SK-N-SH (cell line): ENCODE results near the gene PCDHB13. TPM values are rescaled to one million over a fixed set of nuclear protein-coding genes. Genes with fewer than 3 reads are reported as not detected.

ENCODE experiments used
- CTCF ChIA-PET: fragments of 300-600, 350-600 bp; formaldehyde crosslinking; extraction: SDS; loops from one replicate; lab custom pipeline; 2021; lab: Yijun Ruan, JAX
- POLR2A ChIA-PET: fragments of 350-600 bp; sonication (Branson Sonifier 250); formaldehyde crosslinking; extraction: SDS; loops from one replicate; lab custom pipeline; 2020; ENCODE audit warnings: antibody characterized with exemption, inconsistent platforms; lab: Yijun Ruan, JAX
- DNase-seq: peaks from one replicate; pipeline ENCODE4 v3.0.0; 2012
- H2AFZ ChIP-seq: fragments of 200-600 bp; sonication (generic); 2 replicates; pipeline ENCODE4 v1.8.1; 2016; ENCODE audit warnings: antibody characterized with exemption, mild to moderate bottlenecking, low read depth
- H3F3A ChIP-seq: fragments of 200-600 bp; sonication (generic); replicated peaks from 2 replicates; pipeline ENCODE3; 2016; ENCODE audit warnings: antibody characterized with exemption, mild to moderate bottlenecking; ENCODE audit not compliant: insufficient read depth
- H3K27ac ChIP-seq, 2 experiments: fragments of 200-500 bp in 1 of 2; fragments of 200-600 bp in 1 of 2; sonication (Bioruptor generic) in 1 of 2; sonication (generic), shearing (Covaris generic) in 1 of 2; 2 replicates each; pipeline versions ENCODE4 v1.5.1 to v1.6.1; 2014 to 2016; ENCODE audit warnings: low read depth in 2 of 2, inconsistent platforms in 1 of 2, low read length in 1 of 2, mild to moderate bottlenecking in 1 of 2, mixed read lengths in 1 of 2
- H3K27me3 ChIP-seq: fragments of 200-600 bp; sonication (generic), shearing (Covaris generic); 2 replicates; pipeline ENCODE4 v1.6.1; 2016; ENCODE audit warnings: mixed run types; ENCODE audit not compliant: insufficient read depth
- H3K36me3 ChIP-seq, 2 experiments: fragments of 200-500 bp in 1 of 2; fragments of 200-600 bp in 1 of 2; sonication (Bioruptor generic) in 1 of 2; sonication (generic) in 1 of 2; replicated peaks in 1 of 2; 2 replicates each; pipeline versions ENCODE3 to v1.5.1; 2014 to 2016; ENCODE audit warnings: low read length in 1 of 2, mild to moderate bottlenecking in 1 of 2; ENCODE audit not compliant: insufficient read depth in 2 of 2, control insufficient read depth in 1 of 2
- H3K4me1 ChIP-seq, 2 experiments: fragments of 200-500 bp in 1 of 2; fragments of 200-600 bp in 1 of 2; sonication (Bioruptor generic) in 1 of 2; sonication (generic), shearing (Covaris generic) in 1 of 2; 2 replicates each; pipeline versions ENCODE4 v1.5.1 to v1.6.1; 2014 to 2016; ENCODE audit warnings: low read depth in 1 of 2, low read length in 1 of 2, mixed run types in 1 of 2; ENCODE audit not compliant: insufficient read depth in 2 of 2, control insufficient read depth in 1 of 2
- H3K4me2 ChIP-seq: fragments of 200-600 bp; sonication (generic), shearing (Covaris generic); 2 replicates; pipeline ENCODE4 v1.6.1; 2017; ENCODE audit warnings: mixed run types
- H3K4me3 ChIP-seq, 2 experiments: fragments of 200-500 bp in 1 of 2; fragments of 200-600 bp in 1 of 2; sonication (Bioruptor generic) in 1 of 2; sonication (generic), shearing (Covaris generic) in 1 of 2; 2 replicates each; pipeline versions ENCODE4 v1.5.1 to v1.8.1; 2014 to 2016; ENCODE audit warnings: low read depth in 2 of 2, inconsistent platforms in 1 of 2, low read length in 1 of 2, mild to moderate bottlenecking in 1 of 2, mixed read lengths in 1 of 2, moderate library complexity in 1 of 2
- H3K79me2 ChIP-seq: fragments of 200-600 bp; sonication (generic); 2 replicates; pipeline ENCODE4 v1.8.1; 2017; ENCODE audit warnings: mild to moderate bottlenecking; ENCODE audit not compliant: insufficient read depth
- H3K9ac ChIP-seq: fragments of 200-600 bp; sonication (generic); 2 replicates; pipeline ENCODE4 v1.6.1; 2017; ENCODE audit warnings: mixed run types
- H3K9me2 ChIP-seq: fragments of 200-600 bp; sonication (generic); 2 replicates; pipeline ENCODE4 v1.6.1; 2017; ENCODE audit warnings: mixed run types
- H3K9me3 ChIP-seq: fragments of 200-600 bp; sonication (generic); 2 replicates; pipeline ENCODE4 v1.6.1; 2017; ENCODE audit warnings: mixed run types, mild to moderate bottlenecking, moderate library complexity
- H4K20me1 ChIP-seq: fragments of 200-600 bp; sonication (generic); 2 replicates; pipeline ENCODE4 v1.6.1; 2017; ENCODE audit warnings: mild to moderate bottlenecking, mixed run types; ENCODE audit not compliant: insufficient read depth
- CHD2 ChIP-seq: fragments of 150-350 bp; IDR thresholded peaks from 2 replicates; pipeline ENCODE4 v1.6.1; 2018; ENCODE audit warnings: low read length; ENCODE audit not compliant: partially characterized antibody
- CTCF ChIP-seq: fragments of 200-600 bp; sonication (generic); IDR thresholded peaks from 2 replicates; pipeline ENCODE4 v1.6.1; 2017; ENCODE audit warnings: antibody characterized with exemption, mild to moderate bottlenecking, moderate library complexity
- ELF1 ChIP-seq: IDR thresholded peaks from 2 replicates; pipeline ENCODE4 v1.4.0; 2012
- EP300 ChIP-seq, 2 experiments: IDR thresholded peaks; 2 replicates each; pipeline versions ENCODE4 v1.4.0 to v1.6.1; 2012; ENCODE audit warnings: borderline replicate concordance in 1 of 2, low read depth in 1 of 2, low read length in 1 of 2
- EZH2phosphoT487 ChIP-seq: fragments of 200-600 bp; sonication (generic); IDR thresholded peaks from 2 replicates; pipeline ENCODE4 v1.6.1; 2017; ENCODE audit warnings: low read depth, mixed run types, mild to moderate bottlenecking, antibody characterized with exemption, moderate library complexity, borderline replicate concordance
- FOXJ3 ChIP-seq: sonication (generic); formaldehyde crosslinking; IDR thresholded peaks from 2 replicates; pipeline ENCODE4 v1.5.1; 2020; ENCODE audit warnings: mild to moderate bottlenecking, missing genetic modification reagents
- FOXM1 ChIP-seq: IDR thresholded peaks from 2 replicates; pipeline ENCODE4 v1.4.0; 2012; ENCODE audit warnings: low read depth, mild to moderate bottlenecking
- GABPA ChIP-seq: IDR thresholded peaks from 2 replicates; pipeline ENCODE4 v1.4.0; 2012; ENCODE audit warnings: low read depth, mild to moderate bottlenecking
- GATA2 ChIP-seq: sonication (generic); formaldehyde crosslinking; IDR thresholded peaks from 2 replicates; pipeline ENCODE4 v1.5.0; 2020; ENCODE audit warnings: mild to moderate bottlenecking, missing genetic modification reagents
- JUND ChIP-seq: IDR thresholded peaks from 2 replicates; pipeline ENCODE4 v1.4.0; 2012
- MAX ChIP-seq: IDR thresholded peaks from 2 replicates; pipeline ENCODE4 v1.4.0; 2012; ENCODE audit warnings: low read depth
- MXI1 ChIP-seq: IDR thresholded peaks from 2 replicates; pipeline ENCODE4 v1.6.1; 2012; ENCODE audit warnings: mild to moderate bottlenecking, low read depth, low read length, improper control_type of control experiment
- NFIC ChIP-seq: IDR thresholded peaks from 2 replicates; pipeline ENCODE4 v1.4.0; 2012; ENCODE audit warnings: borderline replicate concordance
- NRF1 ChIP-seq: IDR thresholded peaks from 2 replicates; pipeline ENCODE4 v1.6.1; 2012; ENCODE audit warnings: low read depth, mild to moderate bottlenecking, low read length
- PBX3 ChIP-seq: IDR thresholded peaks from 2 replicates; pipeline ENCODE4; 2012
- POLR2AphosphoS5 ChIP-seq: IDR thresholded peaks from 2 replicates; pipeline ENCODE4 v1.6.1; 2012; ENCODE audit warnings: low read depth, low read length
- RAD21 ChIP-seq: IDR thresholded peaks from 2 replicates; pipeline ENCODE4 v1.6.1; 2012; ENCODE audit warnings: mild to moderate bottlenecking, low read length
- RCOR1 ChIP-seq: fragments of 150-350 bp; IDR thresholded peaks from 2 replicates; pipeline ENCODE4 v1.6.1; 2017; ENCODE audit warnings: antibody characterized with exemption, low read length
- RXRA ChIP-seq: IDR thresholded peaks from 2 replicates; pipeline ENCODE4 v1.4.0; 2012; ENCODE audit warnings: low read depth, mild to moderate bottlenecking, borderline replicate concordance
- SIN3A ChIP-seq: IDR thresholded peaks from 2 replicates; pipeline ENCODE4 v1.6.1; 2012; ENCODE audit warnings: low read depth, mild to moderate bottlenecking, low read length, moderate library complexity, borderline replicate concordance
- TEAD4 ChIP-seq: IDR thresholded peaks from 2 replicates; pipeline ENCODE4 v1.4.0; 2012; ENCODE audit warnings: mild to moderate bottlenecking, borderline replicate concordance; ENCODE audit not compliant: insufficient read depth
- USF2 ChIP-seq: fragments of 150-350 bp; IDR thresholded peaks from 2 replicates; pipeline ENCODE4 v1.6.1; 2017; ENCODE audit warnings: antibody characterized with exemption, low read length, low read depth, borderline replicate concordance
- YY1 ChIP-seq: IDR thresholded peaks from 2 replicates; pipeline ENCODE4 v1.4.0; 2012; ENCODE audit warnings: low read depth, mild to moderate bottlenecking
- WGBS: methylation state at CpG from one replicate; pipeline ENCODE4 v1.1.6; 2017; ENCODE audit warnings: low lambda C conversion rate; 5-methylcytosine and 5-hydroxymethylcytosine counted together
- polyA plus RNA-seq, 3 experiments: library from polyadenylated mRNA; depleted of rRNA; stranded (reverse); fragments of >200 nt; gene quantifications; 2 replicates each; pipeline ENCODE4 v1.2.3, GENCODE V29; 2012

The PCDHB13 gene
- polyA plus RNA-seq, 1 of the 3 experiments (the other 2 are of a cell fraction), result 0.85 TPM

- CTCF ChIA-PET, result no interaction called here
- POLR2A ChIA-PET, result no interaction called here
- Histone ChIP-seq H4K20me1 (no peaks in the 10 kb centered on the region), H3F3A (no peaks in the 10 kb centered on the region), H3K9me2 (no peaks in the 10 kb centered on the region), H3K79me2 (no peaks in the 10 kb centered on the region), H3K27ac (no peak overlapping the region), H3K9me3 (peaks cover 5% of the 10 kb centered on the region), H3K4me2 (no peak overlapping the region), H3K36me3 (no peaks in the 10 kb centered on the region), H3K4me3 (no peak overlapping the region; a peak in 1 of 4 replicates), H3K27me3 (no peaks in the 10 kb centered on the region), H2AFZ (no peak overlapping the region), H3K9ac (no peak overlapping the region), H3K4me1 (no peaks in the 10 kb centered on the region)
- no peak for DNase-seq
- WGBS, result 88% methylated on average over 15 of the region's 43 CpGs
- TF ChIP-seq YY1 (no peak), EZH2phosphoT487 (no peak), GABPA (no peak), CHD2 (no peak), TEAD4 (no peak), RCOR1 (no peak), FOXM1 (no peak), MAX (no peak), PBX3 (no peak), GATA2 (CRISPR knock-in tag) (no peak), ELF1 (no peak), EP300 (IDR thresholded peaks at IDR 0.05; ENCODE audit: borderline replicate concordance in 1 of 2, low read depth in 1 of 2, low read length in 1 of 2) (no peak), NFIC (no peak), MXI1 (no peak), SIN3A (no peak), POLR2AphosphoS5 (no peak), RXRA (no peak), FOXJ3 (no peak)
Observed at GRCh38 chr5:141241496-141241895, 27.8 kb downstream of the PCDHB13 start.

GRCh38 chr5:141245250-141245717 is 31.6 kb downstream of the PCDHB13 start, which contains the start of gene PCDHB15:
Gene PCDHB15 (plus strand): TSS chr5:141245395. CDS start chr5:141245579, 184 bp downstream.
- ChIA-PET CTCF (interaction anchor here (0.7 to 2.4 kb wide), 10 partner anchors 9 to 329 kb away, joined by 3 to 12 read pairs (median 4); partner anchors contain the start of genes PCDHB16, PCDHB4 and PCDHGB3), POLR2A (no interaction called here)
- Histone ChIP-seq H3K36me3 (peaks cover 0 to 3% of the 10 kb centered on the region in 2 experiments), H2AFZ (no peak within 1 kb of the TSS), H3K9me3 (peaks cover 5% of the 10 kb centered on the region), H3F3A (no peaks in the 10 kb centered on the region), H3K4me3 (peak within 1 kb of the TSS; percentile 19 to 24; a peak in 2 of 4 replicates), H3K9ac (no peak within 1 kb of the TSS), H3K79me2 (no peaks in the 10 kb centered on the region), H3K27me3 (no peaks in the 10 kb centered on the region), H3K4me1 (no peaks in the 10 kb centered on the region), H3K9me2 (no peaks in the 10 kb centered on the region), H3K4me2 (no peak within 1 kb of the TSS), H4K20me1 (no peaks in the 10 kb centered on the region), H3K27ac (no peak within 1 kb of the TSS)
- TF ChIP-seq USF2 (no peak), JUND (no peak), RCOR1 (no peak), NFIC (no peak), CTCF (peak; percentile 19; the same call in 1 of the 2 replicates), NRF1 (no peak), RAD21 (peak; percentile 51), PBX3 (no peak)
- WGBS, result 33% methylated on average over 15 of the region's 16 CpGs
- DNase-seq, result peak; percentile 30
